Lower leg skin (tissue), 3 donors: ENCODE results near the gene DROSHA.

Experiments used
- POLR2A ChIP-seq, 2 donors: fragments of 450-650 bp; IDR thresholded peaks; one replicate each; pipeline ENCODE4 v1.6.1; 2016 to 2017; ENCODE audit warnings: antibody characterized with exemption in 2 of 2, mild to moderate bottlenecking in 1 of 2, moderate library complexity in 1 of 2
- TF ChIP-seq, protein P1 (sequence below), 3 donors: fragments of 450-650 bp; IDR thresholded peaks; one replicate each; pipeline ENCODE4 v1.5.1; 2016; ENCODE audit warnings: antibody characterized with exemption in 3 of 3, mild to moderate bottlenecking in 3 of 3, moderate library complexity in 2 of 3

DNA sequence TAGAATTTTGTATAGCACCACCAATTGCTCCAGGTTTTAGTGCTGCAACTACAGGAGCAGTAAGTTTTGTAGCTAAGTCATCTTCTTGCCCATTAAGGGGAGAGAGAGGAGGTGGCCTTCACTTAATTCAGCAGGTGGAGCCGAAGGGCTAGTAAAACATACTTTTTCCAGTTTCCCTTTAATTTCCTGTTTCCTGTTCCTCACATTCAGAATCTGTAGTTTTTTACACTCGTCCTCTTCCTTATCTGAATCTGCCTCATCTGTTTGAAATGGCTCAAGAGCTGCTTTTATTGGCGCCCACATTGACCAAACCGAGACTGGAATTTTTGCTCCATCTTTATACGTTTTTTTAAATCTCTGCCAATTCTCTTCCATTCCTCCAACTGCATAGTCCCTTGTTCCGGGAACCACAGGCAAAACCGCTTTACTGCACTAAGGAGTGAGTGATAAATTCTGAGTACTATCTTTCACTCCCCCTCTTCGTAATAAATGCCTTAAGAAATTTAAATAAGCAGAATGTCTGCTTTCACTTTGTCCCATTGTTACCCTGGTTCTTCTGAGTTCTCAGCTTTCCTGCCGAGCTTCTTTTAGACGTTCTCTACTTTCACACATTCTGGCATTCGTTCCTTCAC is 133.9 kb downstream of the DROSHA start:
- TF ChIP-seq, protein P1, sequence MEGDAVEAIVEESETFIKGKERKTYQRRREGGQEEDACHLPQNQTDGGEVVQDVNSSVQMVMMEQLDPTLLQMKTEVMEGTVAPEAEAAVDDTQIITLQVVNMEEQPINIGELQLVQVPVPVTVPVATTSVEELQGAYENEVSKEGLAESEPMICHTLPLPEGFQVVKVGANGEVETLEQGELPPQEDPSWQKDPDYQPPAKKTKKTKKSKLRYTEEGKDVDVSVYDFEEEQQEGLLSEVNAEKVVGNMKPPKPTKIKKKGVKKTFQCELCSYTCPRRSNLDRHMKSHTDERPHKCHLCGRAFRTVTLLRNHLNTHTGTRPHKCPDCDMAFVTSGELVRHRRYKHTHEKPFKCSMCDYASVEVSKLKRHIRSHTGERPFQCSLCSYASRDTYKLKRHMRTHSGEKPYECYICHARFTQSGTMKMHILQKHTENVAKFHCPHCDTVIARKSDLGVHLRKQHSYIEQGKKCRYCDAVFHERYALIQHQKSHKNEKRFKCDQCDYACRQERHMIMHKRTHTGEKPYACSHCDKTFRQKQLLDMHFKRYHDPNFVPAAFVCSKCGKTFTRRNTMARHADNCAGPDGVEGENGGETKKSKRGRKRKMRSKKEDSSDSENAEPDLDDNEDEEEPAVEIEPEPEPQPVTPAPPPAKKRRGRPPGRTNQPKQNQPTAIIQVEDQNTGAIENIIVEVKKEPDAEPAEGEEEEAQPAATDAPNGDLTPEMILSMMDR (IDR thresholded peaks at IDR 0.05), result no peak
- no peak for TF ChIP-seq POLR2A (IDR thresholded peaks at IDR 0.05)
